Measurements from ENCODE around the gene KDM8. TPM values are rescaled to one million over a fixed set of nuclear protein-coding genes. Genes with fewer than 3 reads are reported as not detected.

The KDM8 gene
- total and polyA plus RNA-seq, 2 donors (not counting 1 experiment from before 2014, with no cell fraction given), result 7.5 to 37.4 TPM

DNA sequence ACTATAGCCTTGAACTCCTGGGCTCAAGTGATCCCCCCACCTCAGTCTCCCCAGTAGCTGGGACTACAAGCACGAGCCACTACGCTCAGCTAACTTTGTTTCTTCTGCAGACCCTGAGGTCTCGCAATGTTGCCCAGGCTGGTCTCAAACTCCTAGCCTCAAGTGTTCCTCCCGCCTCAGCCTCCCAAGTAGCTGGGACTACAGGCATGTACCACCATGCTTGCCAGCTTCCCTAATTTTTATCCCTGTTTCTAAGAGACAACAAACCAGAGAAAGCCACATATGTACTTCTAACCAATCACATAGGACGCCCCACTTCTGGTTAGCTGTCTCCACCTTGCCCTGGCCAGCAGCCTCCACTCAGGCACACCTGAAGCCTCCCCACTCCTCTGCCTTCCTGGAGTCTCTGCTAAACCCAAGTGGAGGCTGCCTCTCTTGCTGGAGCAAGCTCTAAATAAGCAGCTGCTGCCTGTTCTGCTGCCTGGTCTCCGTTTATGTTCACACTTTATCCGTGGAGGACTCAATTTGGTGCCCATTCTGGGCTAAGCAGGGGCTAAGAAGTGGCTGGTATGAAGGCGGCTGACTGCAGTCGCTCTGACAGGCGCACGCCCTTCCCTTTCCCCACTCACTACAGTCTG lies 40.5 kb downstream of the KDM8 start:
- peaks cover 27 to 39% of the 10 kb centered on the region in 2 donors for H3K4me1 ChIP-seq (ENCODE audit: control insufficient read depth in 2 of 2, insufficient read depth in 2 of 2, low read length in 2 of 2)
- H3K4me2 ChIP-seq (replicated peaks; ENCODE audit: low read depth, low read length, poor library complexity, severe bottlenecking), result peak overlapping the region; percentile 68
- H3K27me3 Mint-ChIP-seq, result no peaks in the 10 kb centered on the region
- H3K9ac ChIP-seq (ENCODE audit: low read length), result no peak overlapping the region
- H3K27ac ChIP-seq (ENCODE audit: low read length in 2 of 2), result no peak overlapping the region
- no peaks in the 10 kb centered on the region for H4K20me1 ChIP-seq (ENCODE audit: control insufficient read depth, insufficient read depth, low read length, poor library complexity, severe bottlenecking)
- no peak for ATAC-seq (ENCODE audit: low read depth)
- no peak overlapping the region for H3K27ac Mint-ChIP-seq
- DNase-seq, result no peak
- no peak overlapping the region for H2AFZ ChIP-seq (ENCODE audit: insufficient read depth, low read depth, low read length, poor library complexity, severe bottlenecking)
- ChIA-PET POLR2A (interaction anchor here (1.4 kb wide), 1 partner anchor 11 kb away, joined by 6 read pairs; no protein-coding TSS in a partner anchor), CTCF (interaction anchor here (0.6 to 2.8 kb wide), 7 partner anchors 10 to 129 kb away, joined by 3 to 16 read pairs (median 3); no protein-coding TSS in a partner anchor)
- H3K9me3 Mint-ChIP-seq (ENCODE audit: insufficient read depth), result peaks cover 2% of the 10 kb centered on the region
- peak overlapping the region; percentile 47 for H3K4me3 Mint-ChIP-seq
- peaks cover 50% of the 10 kb centered on the region for H3K4me1 Mint-ChIP-seq
- intact Hi-C loops (cut with micrococcal nuclease), result no loop called here
- H3K27me3 ChIP-seq (replicated peaks in 1 of 4; ENCODE audit: control extremely low read depth in 1 of 4, control insufficient read depth in 3 of 4, insufficient read depth in 4 of 4, low read length in 3 of 4), result no peaks in the 10 kb centered on the region
- H3K9me3 ChIP-seq (ENCODE audit: control extremely low read depth in 1 of 3, control insufficient read depth in 2 of 3, insufficient read depth in 1 of 3, low read length in 2 of 3), result peaks cover 0 to 7% (median 0%) of the 10 kb centered on the region in 3 donors
- peaks cover 69% of the 10 kb centered on the region for H3K79me2 ChIP-seq (ENCODE audit: control insufficient read depth, insufficient read depth, low read length)
- 98% methylated on average over 10 of the region's 11 CpGs for WGBS (ENCODE audit: insufficient coverage)
- peaks cover 0 to 19% of the 10 kb centered on the region in 2 experiments for H3K36me3 ChIP-seq (replicated peaks in 1 of 2; ENCODE audit: control extremely low read depth in 1 of 2, control insufficient read depth in 1 of 2, extremely low read depth in 1 of 2, insufficient read depth in 2 of 2, low read length in 1 of 2)
- no peak for TF ChIP-seq EZH2 (IDR thresholded peaks at IDR 0.05; ENCODE audit: borderline replicate concordance, insufficient read depth, low read depth, low read length, poor library complexity, severe bottlenecking)
- TF ChIP-seq, protein P1, sequence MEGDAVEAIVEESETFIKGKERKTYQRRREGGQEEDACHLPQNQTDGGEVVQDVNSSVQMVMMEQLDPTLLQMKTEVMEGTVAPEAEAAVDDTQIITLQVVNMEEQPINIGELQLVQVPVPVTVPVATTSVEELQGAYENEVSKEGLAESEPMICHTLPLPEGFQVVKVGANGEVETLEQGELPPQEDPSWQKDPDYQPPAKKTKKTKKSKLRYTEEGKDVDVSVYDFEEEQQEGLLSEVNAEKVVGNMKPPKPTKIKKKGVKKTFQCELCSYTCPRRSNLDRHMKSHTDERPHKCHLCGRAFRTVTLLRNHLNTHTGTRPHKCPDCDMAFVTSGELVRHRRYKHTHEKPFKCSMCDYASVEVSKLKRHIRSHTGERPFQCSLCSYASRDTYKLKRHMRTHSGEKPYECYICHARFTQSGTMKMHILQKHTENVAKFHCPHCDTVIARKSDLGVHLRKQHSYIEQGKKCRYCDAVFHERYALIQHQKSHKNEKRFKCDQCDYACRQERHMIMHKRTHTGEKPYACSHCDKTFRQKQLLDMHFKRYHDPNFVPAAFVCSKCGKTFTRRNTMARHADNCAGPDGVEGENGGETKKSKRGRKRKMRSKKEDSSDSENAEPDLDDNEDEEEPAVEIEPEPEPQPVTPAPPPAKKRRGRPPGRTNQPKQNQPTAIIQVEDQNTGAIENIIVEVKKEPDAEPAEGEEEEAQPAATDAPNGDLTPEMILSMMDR (IDR thresholded peaks at IDR 0.05), result no peak
- H3K4me3 ChIP-seq (ENCODE audit: control extremely low read depth in 1 of 5, extremely low read depth in 1 of 5, insufficient read depth in 1 of 5, low read depth in 2 of 5, low read length in 4 of 5), result no peak overlapping the region

- DNase-seq (no peak), ATAC-seq (ENCODE audit: low read depth) (no peak)
- Histone ChIP-seq H3K27ac (ENCODE audit: low read length in 2 of 2) (no peak overlapping the region), H3K27me3 (replicated peaks in 1 of 4; ENCODE audit: control extremely low read depth in 1 of 4, control insufficient read depth in 3 of 4, insufficient read depth in 4 of 4, low read length in 3 of 4) (no peaks in the 10 kb centered on the region), H3K9me3 (ENCODE audit: control extremely low read depth in 1 of 3, control insufficient read depth in 2 of 3, insufficient read depth in 1 of 3, low read length in 2 of 3) (peaks cover 0 to 7% (median 0%) of the 10 kb centered on the region in 3 donors), H3K36me3 (replicated peaks in 1 of 2; ENCODE audit: control extremely low read depth in 1 of 2, control insufficient read depth in 1 of 2, extremely low read depth in 1 of 2, insufficient read depth in 2 of 2, low read length in 1 of 2) (peaks cover 0 to 19% of the 10 kb centered on the region in 2 experiments), H3K4me2 (replicated peaks; ENCODE audit: low read depth, low read length, poor library complexity, severe bottlenecking) (no peak overlapping the region), H2AFZ (ENCODE audit: insufficient read depth, low read depth, low read length, poor library complexity, severe bottlenecking) (no peak overlapping the region), H3K4me3 (ENCODE audit: control extremely low read depth in 1 of 5, extremely low read depth in 1 of 5, insufficient read depth in 1 of 5, low read depth in 2 of 5, low read length in 4 of 5) (no peak overlapping the region), H3K79me2 (ENCODE audit: control insufficient read depth, insufficient read depth, low read length) (peaks cover 71% of the 10 kb centered on the region), H3K4me1 (ENCODE audit: control insufficient read depth in 2 of 2, insufficient read depth in 2 of 2, low read length in 2 of 2) (peaks cover 27 to 34% of the 10 kb centered on the region in 2 donors), H4K20me1 (ENCODE audit: control insufficient read depth, insufficient read depth, low read length, poor library complexity, severe bottlenecking) (no peaks in the 10 kb centered on the region), H3K9ac (ENCODE audit: low read length) (no peak overlapping the region)
- TF ChIP-seq, protein P1 (IDR thresholded peaks at IDR 0.05), result no peak
- no peak for TF ChIP-seq EZH2 (IDR thresholded peaks at IDR 0.05; ENCODE audit: borderline replicate concordance, insufficient read depth, low read depth, low read length, poor library complexity, severe bottlenecking)
- ChIA-PET CTCF (interaction anchor here (0.6 to 2.8 kb wide), 6 partner anchors 8 to 71 kb away, joined by 3 to 16 read pairs (median 3); no protein-coding TSS in a partner anchor), POLR2A (interaction anchor here (1.4 kb wide), 1 partner anchor 11 kb away, joined by 6 read pairs; no protein-coding TSS in a partner anchor)
- intact Hi-C loops (cut with micrococcal nuclease), result no loop called here
- no peaks in the 10 kb centered on the region for H3K27me3 Mint-ChIP-seq
- H3K9me3 Mint-ChIP-seq (ENCODE audit: insufficient read depth), result peaks cover 2% of the 10 kb centered on the region
- no peak overlapping the region for H3K27ac Mint-ChIP-seq
- peaks cover 47% of the 10 kb centered on the region for H3K4me1 Mint-ChIP-seq
- 98% methylated on average over 7 of the region's 7 CpGs for WGBS (ENCODE audit: insufficient coverage)
- no peak overlapping the region for H3K4me3 Mint-ChIP-seq
Measured at GRCh38 chr16:27244363-27244755, 41.0 kb downstream of the KDM8 start.
